ENCODE measurements around the gene RUSF1.

GRCh38 chr16:31474773-31475738 is 33.1 kb downstream of the RUSF1 start:
- TF ChIP-seq CTCF (IDR thresholded peaks at IDR 0.05 in 2 of 3, conservative IDR thresholded peaks at IDR 0.05 in 1 of 3; ENCODE audit: control insufficient read depth in 2 of 3, extremely low read depth in 1 of 3, insufficient read depth in 1 of 3, low read depth in 3 of 3, low read length in 3 of 3), result no peak
- no peak for TF ChIP-seq POLR2AphosphoS5 (IDR thresholded peaks at IDR 0.05; ENCODE audit: low read length)
- TF ChIP-seq, protein P1, sequence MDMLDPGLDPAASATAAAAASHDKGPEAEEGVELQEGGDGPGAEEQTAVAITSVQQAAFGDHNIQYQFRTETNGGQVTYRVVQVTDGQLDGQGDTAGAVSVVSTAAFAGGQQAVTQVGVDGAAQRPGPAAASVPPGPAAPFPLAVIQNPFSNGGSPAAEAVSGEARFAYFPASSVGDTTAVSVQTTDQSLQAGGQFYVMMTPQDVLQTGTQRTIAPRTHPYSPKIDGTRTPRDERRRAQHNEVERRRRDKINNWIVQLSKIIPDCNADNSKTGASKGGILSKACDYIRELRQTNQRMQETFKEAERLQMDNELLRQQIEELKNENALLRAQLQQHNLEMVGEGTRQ (IDR thresholded peaks at IDR 0.05; ENCODE audit: borderline replicate concordance, low read depth, low read length), result no peak
- no peak for TF ChIP-seq RFX5 (IDR thresholded peaks at IDR 0.05; ENCODE audit: low read depth, low read length)
- TF ChIP-seq ZNF274 (IDR thresholded peaks at IDR 0.05; ENCODE audit: insufficient read depth, insufficient read length), result no peak
- no peak for TF ChIP-seq EP300 (IDR thresholded peaks at IDR 0.05; ENCODE audit: borderline replicate concordance in 1 of 2, control insufficient read depth in 1 of 2, low read depth in 2 of 2, low read length in 2 of 2)
- TF ChIP-seq TCF12 (IDR thresholded peaks at IDR 0.05; ENCODE audit: low read depth, low read length), result no peak
- TF ChIP-seq KDM1A (IDR thresholded peaks at IDR 0.05; ENCODE audit: borderline replicate concordance), result no peak
- no peak for TF ChIP-seq ZBTB11 (CRISPR knock-in tag; IDR thresholded peaks at IDR 0.05)
- TF ChIP-seq PBX3 (IDR thresholded peaks at IDR 0.05; ENCODE audit: insufficient replicate concordance, low read depth, low read length), result no peak

Measured in GM12878 (cell line).